CD4-positive, alpha-beta T cell (primary cell): ENCODE measurements around the gene IFITM10. TPM values are rescaled to one million over a fixed set of nuclear protein-coding genes. Genes with fewer than 3 reads are reported as not detected.

Source experiments
- ATAC-seq: fragments of 200-7000 bp; cut with Tn5 transposase; one replicate; pipeline ENCODE4 v1.10.0; 2022; ENCODE audit warnings: mild to moderate bottlenecking; ENCODE audit not compliant: poor library complexity
- CTCF ChIA-PET: fragments of 350-600 bp; sonication (Branson Sonifier 250); formaldehyde crosslinking; loops from one replicate; lab custom pipeline; 2021; ENCODE audit warnings: antibody characterized with exemption, inconsistent platforms; lab: Charles Lee
- POLR2A ChIA-PET: fragments of 350-600 bp; sonication (Branson Sonifier 250); formaldehyde crosslinking; loops from one replicate; lab custom pipeline; 2021; ENCODE audit warnings: antibody characterized with exemption, inconsistent platforms; lab: Charles Lee
- DNase-seq, 14 experiments: peaks; one replicate each; pipeline ENCODE4 v3.0.0-alpha.2; 2013 to 2020; ENCODE audit warnings: mixed read lengths in 2 of 14
- H3K27ac ChIP-seq, 2 donors: one replicate each; pipeline versions ENCODE4 v1.5.1 to v1.7.0; 2013; ENCODE audit warnings: low read length in 2 of 2, low read depth in 1 of 2, mild to moderate bottlenecking in 1 of 2
- H3K27me3 ChIP-seq, 2 experiments: 1 replicate in 1 of 2; 2 replicates in 1 of 2; pipeline versions ENCODE4 v1.6.1 to v1.7.0; 2013; ENCODE audit warnings: low read length in 2 of 2, control low read depth in 1 of 2, mild to moderate bottlenecking in 1 of 2, moderate library complexity in 1 of 2; ENCODE audit not compliant: insufficient read depth in 2 of 2, control insufficient read depth in 1 of 2
- H3K36me3 ChIP-seq: one replicate; pipeline ENCODE4 v1.6.1; 2013; ENCODE audit warnings: low read length, control low read depth; ENCODE audit not compliant: insufficient read depth
- H3K4me1 ChIP-seq: one replicate; pipeline ENCODE4 v1.6.1; 2013; ENCODE audit warnings: low read length, control low read depth; ENCODE audit not compliant: insufficient read depth
- H3K4me3 ChIP-seq: one replicate; pipeline ENCODE4 v1.5.1; 2013; ENCODE audit warnings: mild to moderate bottlenecking, low read length, moderate library complexity
- H3K9me3 ChIP-seq, 2 experiments: 1 replicate in 1 of 2; 2 replicates in 1 of 2; pipeline versions ENCODE4 v1.6.1 to v1.7.0; 2013; ENCODE audit warnings: low read length in 2 of 2, mild to moderate bottlenecking in 2 of 2, control low read depth in 1 of 2, moderate library complexity in 1 of 2; ENCODE audit not compliant: control insufficient read depth in 1 of 2, insufficient read depth in 1 of 2
- H3K27ac Mint-ChIP-seq: one replicate; pipeline ENCODE4 v1.8.0; 2020; ENCODE audit warnings: mixed read lengths
- H3K27me3 Mint-ChIP-seq: one replicate; pipeline ENCODE4 v1.8.0; 2021; ENCODE audit warnings: mixed read lengths
- H3K36me3 Mint-ChIP-seq: one replicate; pipeline ENCODE4 v1.8.0; 2021; ENCODE audit warnings: low read depth, mixed read lengths
- H3K4me1 Mint-ChIP-seq: one replicate; pipeline ENCODE4 v1.8.0; 2021; ENCODE audit warnings: low read depth, mixed read lengths
- H3K4me3 Mint-ChIP-seq: one replicate; pipeline ENCODE4 v1.8.0; 2020; ENCODE audit warnings: mild to moderate bottlenecking, mixed read lengths
- H3K9me3 Mint-ChIP-seq: one replicate; pipeline ENCODE4 v1.8.0; 2020; ENCODE audit warnings: mixed read lengths
- intact Hi-C, 2 experiments: fragments of 100-400 bp; cut with DNase I in 1 of 2; cut with micrococcal nuclease in 1 of 2; formaldehyde crosslinking; loops; one replicate each; pipeline versions ENCODE4 v1.15.1 to v1.9.0; 2023 to 2025; cut with DNase I, micrococcal nuclease
- total RNA-seq, 174 experiments: library from RNA in 2 of 174; stranded (reverse) in 2 of 174; gene quantifications; one replicate each; pipeline ENCODE4 v1.2.3 and lab custom pipeline; 2021 to 2026
- TF ChIP-seq, protein P1 (sequence below): fragments of 200-600 bp; IDR thresholded peaks from one replicate; pipeline ENCODE4 v1.8.0; 2022; ENCODE audit warnings: antibody characterized with exemption, mild to moderate bottlenecking

Gene IFITM10
- total RNA-seq, 2 experiments from 2014 or later, result 1.7 TPM

DNA sequence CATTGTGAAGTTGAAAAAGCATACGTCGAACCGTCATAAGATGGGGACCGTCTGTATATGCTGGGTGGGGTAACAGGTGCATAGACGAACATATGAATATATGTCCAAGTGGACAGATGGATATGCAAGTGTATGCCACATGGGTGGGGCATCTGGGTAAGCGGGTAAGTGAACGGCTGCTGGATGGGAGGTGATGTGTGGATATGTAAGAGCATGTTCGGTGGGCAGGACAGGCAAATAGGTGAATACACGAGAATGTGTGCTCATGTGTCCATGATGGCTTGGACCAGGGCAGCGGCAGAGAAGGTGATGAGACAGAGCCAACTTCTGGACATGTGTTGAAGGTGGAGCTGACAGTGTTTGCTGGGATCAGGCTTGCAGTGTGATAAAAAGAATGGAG, 12.0 kb downstream of the IFITM10 start:
- CTCF ChIA-PET, result no interaction called here
- H3K9me3 Mint-ChIP-seq, result peaks cover 4% of the 10 kb centered on the region
- no peak overlapping the region for H3K4me3 Mint-ChIP-seq
- TF ChIP-seq, protein P1, sequence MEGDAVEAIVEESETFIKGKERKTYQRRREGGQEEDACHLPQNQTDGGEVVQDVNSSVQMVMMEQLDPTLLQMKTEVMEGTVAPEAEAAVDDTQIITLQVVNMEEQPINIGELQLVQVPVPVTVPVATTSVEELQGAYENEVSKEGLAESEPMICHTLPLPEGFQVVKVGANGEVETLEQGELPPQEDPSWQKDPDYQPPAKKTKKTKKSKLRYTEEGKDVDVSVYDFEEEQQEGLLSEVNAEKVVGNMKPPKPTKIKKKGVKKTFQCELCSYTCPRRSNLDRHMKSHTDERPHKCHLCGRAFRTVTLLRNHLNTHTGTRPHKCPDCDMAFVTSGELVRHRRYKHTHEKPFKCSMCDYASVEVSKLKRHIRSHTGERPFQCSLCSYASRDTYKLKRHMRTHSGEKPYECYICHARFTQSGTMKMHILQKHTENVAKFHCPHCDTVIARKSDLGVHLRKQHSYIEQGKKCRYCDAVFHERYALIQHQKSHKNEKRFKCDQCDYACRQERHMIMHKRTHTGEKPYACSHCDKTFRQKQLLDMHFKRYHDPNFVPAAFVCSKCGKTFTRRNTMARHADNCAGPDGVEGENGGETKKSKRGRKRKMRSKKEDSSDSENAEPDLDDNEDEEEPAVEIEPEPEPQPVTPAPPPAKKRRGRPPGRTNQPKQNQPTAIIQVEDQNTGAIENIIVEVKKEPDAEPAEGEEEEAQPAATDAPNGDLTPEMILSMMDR, result no peak
- H3K4me1 Mint-ChIP-seq, result peaks cover 10% of the 10 kb centered on the region
- peaks cover 0 to 3% of the 10 kb centered on the region in 2 experiments for H3K27me3 ChIP-seq
- no peaks in the 10 kb centered on the region for H3K36me3 Mint-ChIP-seq
- no peak overlapping the region for H3K4me3 ChIP-seq
- POLR2A ChIA-PET, result no interaction called here
- H3K27ac ChIP-seq, result no peak overlapping the region
- DNase-seq (no peak), ATAC-seq (no peak)
- peaks cover 12 to 26% of the 10 kb centered on the region in 2 experiments for H3K9me3 ChIP-seq
- intact Hi-C loops, result loop anchor here in 1 of 2 experiments (5.0 kb wide), 1 partner anchor 39 kb away; no protein-coding TSS in a partner anchor
- H3K36me3 ChIP-seq, result no peaks in the 10 kb centered on the region
- no peak overlapping the region for H3K27ac Mint-ChIP-seq
- H3K27me3 Mint-ChIP-seq, result peaks cover 13% of the 10 kb centered on the region
- H3K4me1 ChIP-seq, result peaks cover 9% of the 10 kb centered on the region

DNA sequence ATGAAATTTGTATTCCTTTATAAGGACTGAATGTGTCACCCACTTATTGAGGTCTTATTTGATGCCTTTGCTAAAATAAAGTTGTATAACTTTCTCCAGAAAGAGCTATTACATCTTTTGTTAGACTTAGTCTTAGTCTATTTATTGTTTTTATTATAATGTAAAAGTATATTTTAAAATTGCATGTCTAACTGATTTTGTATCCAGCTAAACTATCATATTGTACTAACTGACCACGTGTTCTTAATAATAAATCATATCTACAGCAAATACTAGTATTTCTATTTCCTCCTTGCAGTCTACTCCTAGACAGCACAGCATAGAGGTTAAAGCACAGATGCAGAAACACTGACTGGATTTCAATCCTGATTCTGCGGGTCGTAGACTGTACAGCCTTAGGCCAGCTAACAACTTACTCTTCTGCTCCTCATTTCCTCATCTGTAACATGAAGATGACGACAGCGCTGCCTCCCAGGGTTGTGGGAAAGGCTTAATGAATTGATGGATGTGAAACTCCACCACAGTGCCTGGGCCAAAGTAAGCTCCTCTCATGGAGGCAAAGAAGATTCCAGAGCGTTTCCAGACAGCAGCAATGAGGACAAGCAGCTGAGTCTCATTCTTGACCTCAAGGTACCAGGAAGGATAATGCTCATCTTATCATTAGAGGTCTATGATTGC, 13.2 kb downstream of the IFITM10 start:
- Histone ChIP-seq H3K4me3 (no peak overlapping the region), H3K4me1 (peaks cover 9% of the 10 kb centered on the region), H3K36me3 (no peaks in the 10 kb centered on the region), H3K9me3 (peaks cover 12 to 26% of the 10 kb centered on the region in 2 experiments), H3K27me3 (peaks cover 0 to 5% of the 10 kb centered on the region in 2 experiments), H3K27ac (no peak overlapping the region)
- no peaks in the 10 kb centered on the region for H3K36me3 Mint-ChIP-seq
- peaks cover 4% of the 10 kb centered on the region for H3K9me3 Mint-ChIP-seq
- H3K27ac Mint-ChIP-seq, result no peak overlapping the region
- no peak for DNase-seq
- H3K4me3 Mint-ChIP-seq, result no peak overlapping the region
- CTCF ChIA-PET, result no interaction called here
- peaks cover 13% of the 10 kb centered on the region for H3K4me1 Mint-ChIP-seq
- POLR2A ChIA-PET, result no interaction called here
- TF ChIP-seq, protein P1, result no peak
- no peak for ATAC-seq
- peaks cover 14% of the 10 kb centered on the region for H3K27me3 Mint-ChIP-seq
- intact Hi-C loops, result loop anchor here in 1 of 2 experiments (5.0 kb wide), 1 partner anchor 40 kb away; no protein-coding TSS in a partner anchor

DNA sequence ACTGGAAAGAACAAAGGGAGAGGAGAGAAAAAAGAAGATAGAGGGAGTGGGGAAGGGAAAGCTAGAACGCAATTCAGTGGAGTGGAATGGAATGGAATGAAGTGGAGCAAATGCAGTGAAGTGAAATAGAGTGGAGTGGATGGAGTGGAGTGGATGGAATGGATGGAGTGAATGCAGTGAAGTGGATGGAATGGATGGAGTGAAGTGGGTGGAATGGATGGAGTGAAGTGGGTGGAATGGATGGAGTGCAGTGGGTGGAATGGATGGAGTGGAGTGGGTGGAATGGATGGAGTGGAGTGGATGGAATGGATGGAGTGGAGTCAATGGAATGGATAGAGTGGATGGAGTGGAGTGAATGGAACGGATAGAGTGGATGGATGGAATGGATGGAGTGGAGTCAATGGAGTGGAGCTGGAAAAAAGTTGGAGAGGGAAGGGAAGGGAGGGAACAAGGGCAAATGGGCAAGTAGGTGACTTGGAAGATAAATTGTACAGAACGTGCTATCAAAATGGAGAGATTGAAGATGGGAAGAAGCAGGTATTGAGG, 13.9 kb downstream of the IFITM10 start:
- TF ChIP-seq, protein P1, result no peak
- H3K27me3 ChIP-seq, result peaks cover 0 to 5% of the 10 kb centered on the region in 2 experiments
- peaks cover 9% of the 10 kb centered on the region for H3K4me1 ChIP-seq
- peaks cover 4% of the 10 kb centered on the region for H3K9me3 Mint-ChIP-seq
- no peak for ATAC-seq
- H3K36me3 ChIP-seq, result no peaks in the 10 kb centered on the region
- ChIA-PET POLR2A (no interaction called here), CTCF (no interaction called here)
- no peak overlapping the region for H3K27ac Mint-ChIP-seq
- H3K36me3 Mint-ChIP-seq, result no peaks in the 10 kb centered on the region
- peaks cover 20% of the 10 kb centered on the region for H3K27me3 Mint-ChIP-seq
- peaks cover 12 to 26% of the 10 kb centered on the region in 2 experiments for H3K9me3 ChIP-seq
- intact Hi-C loops, result loop anchor here in 1 of 2 experiments (5.0 kb wide), 1 partner anchor 41 kb away; no protein-coding TSS in a partner anchor
- DNase-seq, result no peak
- peaks cover 15% of the 10 kb centered on the region for H3K4me1 Mint-ChIP-seq
- no peak overlapping the region for H3K27ac ChIP-seq
- no peak overlapping the region for H3K4me3 ChIP-seq
- H3K4me3 Mint-ChIP-seq, result no peak overlapping the region
